Mucosa of descending colon (tissue), 3 donors: ENCODE data around the gene DHRS1. TPM values are rescaled to one million over a fixed set of nuclear protein-coding genes. Genes with fewer than 3 reads are reported as not detected.
A peak's percentile ranks its signal among the peaks of the same experiment; 100 is the strongest.

ENCODE experiments used
- ATAC-seq: fragments of 200-7000 bp; cut with Tn5 transposase; one replicate; pipeline ENCODE4 v1.9.1; 2020; ENCODE audit warnings: mild to moderate bottlenecking, moderate library complexity
- DNase-seq, 3 donors: peaks; one replicate each; pipeline ENCODE4 v3.0.0-alpha.2; 2020
- H3K36me3 ChIP-seq: fragments of 200-600 bp; one replicate; pipeline ENCODE4 v1.8.0; 2021; ENCODE audit warnings: low read depth, mild to moderate bottlenecking
- H3K4me1 ChIP-seq: fragments of 200-600 bp; one replicate; pipeline ENCODE4 v1.8.0; 2021; ENCODE audit warnings: low read depth, mild to moderate bottlenecking
- H3K4me3 ChIP-seq: fragments of 200-600 bp; one replicate; pipeline ENCODE4 v1.8.0; 2021; ENCODE audit warnings: mild to moderate bottlenecking
- H3K9me3 ChIP-seq: fragments of 200-600 bp; one replicate; pipeline ENCODE4 v1.8.0; 2021; ENCODE audit warnings: mild to moderate bottlenecking
- CTCF ChIP-seq: fragments of 200-600 bp; IDR thresholded peaks from one replicate; pipeline ENCODE4 v1.8.0; 2022; ENCODE audit warnings: antibody characterized with exemption, mild to moderate bottlenecking
- intact Hi-C, 2 donors: fragments of 100-400 bp; cut with DNase I in 1 of 2; cut with micrococcal nuclease in 1 of 2; formaldehyde crosslinking; loops; one replicate each; pipeline versions ENCODE4 v1.11.0 to v1.11.1; 2022; cut with DNase I, micrococcal nuclease
- total RNA-seq, 3 donors: library from RNA; stranded (reverse); fragmentation: NEBNext Ultra II Directional in 2 of 3; extraction: Animal tissue kit (Norgen Biotek cat#: 25700) in 2 of 3; gene quantifications; one replicate each; pipeline versions ENCODE4 v1.2.1 to v1.2.4, GENCODE V29; 2021 to 2023
- donor health status: DM: no; HTN: no; CAD: no; lungs with moderate emphysema.
- donor health status: DM: no; HTN: no; CAD: no.
- donor health status: DM: no; HTN: yes; CAD: no.

DHRS1 gene
- total RNA-seq, 3 donors from 2014 or later: 30.6 to 56.9 (median 54.9) TPM

- H3K4me1 ChIP-seq: no peaks in the 10 kb centered on the region
- no peak for TF ChIP-seq CTCF
- no peaks in the 10 kb centered on the region for H3K36me3 ChIP-seq
- intact Hi-C loops: no loop called here
- no peak for ATAC-seq
- H3K4me3 ChIP-seq: no peak overlapping the region
- no peaks in the 10 kb centered on the region for H3K9me3 ChIP-seq
- peak in 1 of 3 donors; percentile 7 for DNase-seq
Measured at GRCh38 chr14:24260026-24260779, 39.4 kb downstream of the DHRS1 start.

DNA sequence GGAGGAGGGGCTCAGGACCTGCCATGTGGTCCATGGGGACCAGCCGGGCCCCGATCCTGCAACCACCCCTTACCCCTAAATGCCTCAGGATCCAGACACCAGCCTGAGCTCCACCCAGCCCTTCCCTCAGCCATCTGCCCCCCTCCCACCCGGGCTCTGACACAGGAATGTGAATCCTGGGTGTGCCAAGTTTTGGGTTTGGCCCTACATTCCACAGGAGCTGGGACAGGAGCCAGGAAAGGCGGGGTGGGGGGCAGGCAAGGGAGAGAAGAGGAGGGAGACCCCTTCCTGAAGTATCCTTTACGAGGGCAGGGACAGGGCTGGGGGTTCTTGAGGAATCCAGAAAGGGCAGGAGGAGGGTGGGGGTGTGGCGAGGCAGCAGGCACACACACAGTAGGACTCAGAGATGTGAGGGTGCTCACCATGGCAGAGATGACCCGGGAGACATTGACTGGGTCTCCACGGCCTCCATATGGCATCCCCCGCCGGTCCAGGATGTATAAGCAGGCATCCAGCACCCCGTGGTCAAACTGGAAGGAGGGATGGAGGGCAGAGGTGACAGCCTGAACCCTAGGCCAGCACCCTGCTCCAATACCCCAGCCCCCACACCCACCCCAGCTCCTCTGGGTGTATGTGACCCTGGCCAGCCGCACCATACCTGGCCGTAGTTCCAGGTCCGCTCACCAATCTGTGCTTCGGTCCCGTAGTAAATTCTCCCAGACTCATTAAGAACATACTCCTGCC lies 40.1 kb downstream of the DHRS1 start:
- H3K4me3 ChIP-seq: no peak overlapping the region
- DNase-seq (peak in 1 of 3 donors; percentile 18), ATAC-seq (no peak)
- intact Hi-C loops: no loop called here
- no peak for TF ChIP-seq CTCF
- no peaks in the 10 kb centered on the region for H3K4me1 ChIP-seq
- H3K9me3 ChIP-seq: no peaks in the 10 kb centered on the region
- no peaks in the 10 kb centered on the region for H3K36me3 ChIP-seq

- Histone ChIP-seq H3K9me3 (no peaks in the 10 kb centered on the region), H3K36me3 (no peaks in the 10 kb centered on the region), H3K4me1 (no peaks in the 10 kb centered on the region), H3K4me3 (no peak overlapping the region)
- TF ChIP-seq CTCF: no peak
- DNase-seq: peak in 1 of 3 donors; percentile 15
- ATAC-seq: no peak
- intact Hi-C loops: no loop called here
Measured at GRCh38 chr14:24258548-24259265, 40.9 kb downstream of the DHRS1 start.

DNA sequence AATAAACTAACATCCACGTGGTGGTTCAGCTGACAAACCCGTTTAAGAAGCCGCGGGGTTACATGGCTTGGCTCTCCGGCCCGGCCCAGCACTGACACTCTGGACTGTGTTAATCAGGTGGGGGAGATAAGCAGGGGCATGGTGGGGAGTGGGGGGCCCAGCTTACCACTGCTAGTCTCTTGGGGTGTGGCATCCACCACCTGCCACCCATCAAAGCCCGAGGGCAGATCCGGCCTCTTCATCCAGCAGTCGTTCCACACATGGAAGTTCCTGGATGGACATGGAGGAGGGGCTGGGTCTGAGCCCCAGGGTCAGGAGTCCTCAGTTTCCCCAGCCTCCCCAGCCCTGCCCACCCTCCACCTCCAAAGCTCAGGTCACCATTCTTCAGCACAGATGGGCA lies 41.5 kb downstream of the DHRS1 start:
- no peak for TF ChIP-seq CTCF
- intact Hi-C loops: no loop called here
- Histone ChIP-seq H3K36me3 (no peaks in the 10 kb centered on the region), H3K4me1 (no peaks in the 10 kb centered on the region), H3K4me3 (no peak overlapping the region), H3K9me3 (no peaks in the 10 kb centered on the region)
- ATAC-seq (no peak), DNase-seq (peak in 1 of 3 donors; percentile 23)

- no peak for TF ChIP-seq CTCF
- intact Hi-C loops: no loop called here
- DNase-seq: peak in 1 of 3 donors; percentile 17
- H3K4me1 ChIP-seq: no peaks in the 10 kb centered on the region
- ATAC-seq: no peak
- no peaks in the 10 kb centered on the region for H3K9me3 ChIP-seq
- no peaks in the 10 kb centered on the region for H3K36me3 ChIP-seq
- no peak overlapping the region for H3K4me3 ChIP-seq
Measured at GRCh38 chr14:24256960-24257359, 42.6 kb downstream of the DHRS1 start.
